WI38 (cell line): ENCODE measurements around the gene SHPK.
A peak's percentile ranks its signal among the peaks of the same experiment; 100 is the strongest.

Experiments used
- H3K4me3 ChIP-seq: 2 replicates; pipeline ENCODE4 v1.5.1; 2011; ENCODE audit warnings: low read depth, mild to moderate bottlenecking, control low read depth, low read length
- TF ChIP-seq, protein P1 (sequence below): IDR thresholded peaks from 2 replicates; pipeline ENCODE4 v1.5.1; 2012; ENCODE audit warnings: low read depth, mild to moderate bottlenecking, control low read depth, low read length

Gene SHPK

DNA sequence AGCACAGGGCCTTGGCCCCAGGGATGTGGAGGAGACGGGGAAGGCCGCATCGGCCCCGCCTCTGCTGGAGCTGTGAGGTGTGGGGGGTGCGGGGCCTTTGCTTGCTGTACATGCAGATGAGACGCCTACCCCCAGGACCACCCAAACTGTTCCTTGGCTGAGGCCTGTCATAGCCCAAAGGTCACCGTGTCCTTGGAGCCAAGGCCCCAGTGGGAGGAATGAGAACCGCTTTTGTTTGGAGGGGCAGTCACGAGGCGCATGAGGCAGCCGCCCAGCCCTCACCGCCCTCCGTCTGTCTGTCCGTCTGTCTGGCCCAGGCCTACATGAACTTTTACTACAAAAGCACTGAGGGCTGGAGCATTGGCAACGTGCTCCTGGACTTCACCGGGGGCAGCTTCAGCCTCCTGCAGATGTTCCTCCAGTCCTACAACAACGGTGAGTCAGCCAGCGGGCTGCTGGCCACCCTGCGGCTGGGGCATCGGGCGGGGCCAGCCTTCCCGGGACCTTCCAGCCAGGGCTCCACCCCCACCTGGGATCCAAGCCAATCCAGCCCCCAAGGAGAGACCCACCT, 23.6 kb upstream of the SHPK start:
- TF ChIP-seq, protein P1, sequence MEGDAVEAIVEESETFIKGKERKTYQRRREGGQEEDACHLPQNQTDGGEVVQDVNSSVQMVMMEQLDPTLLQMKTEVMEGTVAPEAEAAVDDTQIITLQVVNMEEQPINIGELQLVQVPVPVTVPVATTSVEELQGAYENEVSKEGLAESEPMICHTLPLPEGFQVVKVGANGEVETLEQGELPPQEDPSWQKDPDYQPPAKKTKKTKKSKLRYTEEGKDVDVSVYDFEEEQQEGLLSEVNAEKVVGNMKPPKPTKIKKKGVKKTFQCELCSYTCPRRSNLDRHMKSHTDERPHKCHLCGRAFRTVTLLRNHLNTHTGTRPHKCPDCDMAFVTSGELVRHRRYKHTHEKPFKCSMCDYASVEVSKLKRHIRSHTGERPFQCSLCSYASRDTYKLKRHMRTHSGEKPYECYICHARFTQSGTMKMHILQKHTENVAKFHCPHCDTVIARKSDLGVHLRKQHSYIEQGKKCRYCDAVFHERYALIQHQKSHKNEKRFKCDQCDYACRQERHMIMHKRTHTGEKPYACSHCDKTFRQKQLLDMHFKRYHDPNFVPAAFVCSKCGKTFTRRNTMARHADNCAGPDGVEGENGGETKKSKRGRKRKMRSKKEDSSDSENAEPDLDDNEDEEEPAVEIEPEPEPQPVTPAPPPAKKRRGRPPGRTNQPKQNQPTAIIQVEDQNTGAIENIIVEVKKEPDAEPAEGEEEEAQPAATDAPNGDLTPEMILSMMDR = peak; percentile 4; the same call in 1 of the 2 replicates
- H3K4me3 ChIP-seq = no peak overlapping the region

DNA sequence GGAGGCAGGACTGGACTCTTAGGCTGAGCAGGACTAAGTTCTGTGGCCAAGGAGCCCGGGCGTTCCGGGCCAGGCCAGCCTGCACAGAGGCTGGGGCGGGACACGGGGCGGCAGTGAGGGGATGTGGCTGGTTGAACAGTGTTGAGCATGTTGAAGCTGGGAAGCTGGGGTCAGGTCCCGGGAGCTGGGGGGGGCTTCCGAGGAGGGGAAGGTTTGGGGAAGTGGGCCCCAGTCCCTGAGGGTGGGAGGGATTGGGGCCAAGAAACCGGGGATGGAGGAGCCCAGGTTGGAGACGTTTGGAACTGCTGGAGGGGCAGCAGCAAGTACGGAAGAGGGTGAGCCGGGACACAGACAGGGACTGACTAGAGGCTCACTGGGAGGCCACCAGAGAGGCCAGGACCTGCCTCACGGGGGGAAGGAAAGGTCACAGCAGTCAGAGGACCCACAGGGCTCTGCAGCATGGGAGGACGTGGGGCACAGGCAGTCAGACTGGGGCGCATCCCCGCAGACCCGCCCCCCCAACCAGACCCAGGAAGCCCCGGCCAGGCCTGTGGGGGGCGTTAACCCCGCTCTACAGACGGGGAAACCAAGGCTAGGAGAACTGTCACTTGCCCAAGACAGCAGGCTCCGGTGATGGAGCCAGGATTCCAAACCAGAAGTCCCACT, 22.9 kb upstream of the SHPK start:
- TF ChIP-seq, protein P1 = no peak

DNA sequence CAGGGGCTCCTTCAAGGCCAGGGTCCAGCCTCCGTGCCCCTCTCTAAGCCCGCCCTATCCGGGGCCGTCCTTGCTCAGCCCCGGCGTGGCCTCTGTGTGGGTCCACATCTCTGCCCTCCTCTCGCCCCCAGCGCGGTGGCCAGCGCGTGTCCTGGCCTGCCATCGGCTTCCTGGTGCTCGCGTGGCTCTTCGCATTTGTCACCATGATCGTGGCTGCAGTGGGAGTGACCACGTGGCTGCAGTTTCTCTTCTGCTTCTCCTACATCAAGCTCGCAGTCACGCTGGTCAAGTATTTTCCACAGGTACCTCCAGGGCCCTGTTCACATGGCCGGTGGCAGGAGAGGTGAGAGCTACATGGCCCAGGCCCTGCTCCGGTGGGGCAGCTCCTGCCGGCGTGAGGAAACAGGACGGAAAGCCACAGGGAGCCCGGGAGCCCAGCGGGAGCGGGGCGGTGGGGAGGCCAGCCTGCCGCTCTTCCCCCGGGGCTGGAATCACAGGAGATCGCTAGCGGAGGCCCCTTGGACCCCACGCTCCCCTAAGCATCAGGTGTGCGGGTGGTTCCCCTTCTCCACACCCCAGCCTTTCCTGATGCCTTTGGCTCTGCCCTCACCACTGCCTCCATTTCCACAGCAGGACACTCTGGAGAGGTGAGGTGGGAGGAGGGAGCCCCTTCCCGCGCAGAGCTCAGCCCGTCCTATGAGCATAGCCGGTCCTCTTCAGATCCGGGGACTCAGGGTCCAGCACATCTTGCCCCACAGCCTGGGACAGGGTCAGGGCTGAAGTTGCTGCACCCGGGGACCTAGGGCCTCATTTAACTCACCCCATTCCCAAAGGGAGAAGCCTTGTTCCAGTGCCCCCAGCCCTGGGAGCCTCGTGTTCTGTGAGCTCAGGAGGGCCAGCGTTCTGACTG, 22.1 kb upstream of the SHPK start:
- TF ChIP-seq, protein P1 = no peak
- H3K4me3 ChIP-seq = no peak overlapping the region

More for the DNA sequence above, 22.9 kb upstream of the SHPK start:
- no peak overlapping the region for H3K4me3 ChIP-seq

DNA sequence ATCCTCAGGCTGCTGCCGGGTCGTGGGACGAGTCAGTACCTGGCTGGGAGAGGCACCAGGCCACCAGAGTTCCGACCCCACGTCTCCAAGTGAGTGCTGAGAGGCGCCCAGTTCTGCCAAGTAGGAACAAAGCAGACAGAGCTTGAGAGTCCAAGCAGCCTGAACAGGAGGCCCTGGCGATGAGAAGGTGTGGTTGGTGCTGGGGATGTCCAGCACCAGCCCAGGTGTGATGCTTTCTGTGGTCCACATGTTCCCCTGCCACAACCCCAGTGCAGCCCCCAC, 21.5 kb upstream of the SHPK start:
- TF ChIP-seq, protein P1 = no peak
- H3K4me3 ChIP-seq = no peak overlapping the region

DNA sequence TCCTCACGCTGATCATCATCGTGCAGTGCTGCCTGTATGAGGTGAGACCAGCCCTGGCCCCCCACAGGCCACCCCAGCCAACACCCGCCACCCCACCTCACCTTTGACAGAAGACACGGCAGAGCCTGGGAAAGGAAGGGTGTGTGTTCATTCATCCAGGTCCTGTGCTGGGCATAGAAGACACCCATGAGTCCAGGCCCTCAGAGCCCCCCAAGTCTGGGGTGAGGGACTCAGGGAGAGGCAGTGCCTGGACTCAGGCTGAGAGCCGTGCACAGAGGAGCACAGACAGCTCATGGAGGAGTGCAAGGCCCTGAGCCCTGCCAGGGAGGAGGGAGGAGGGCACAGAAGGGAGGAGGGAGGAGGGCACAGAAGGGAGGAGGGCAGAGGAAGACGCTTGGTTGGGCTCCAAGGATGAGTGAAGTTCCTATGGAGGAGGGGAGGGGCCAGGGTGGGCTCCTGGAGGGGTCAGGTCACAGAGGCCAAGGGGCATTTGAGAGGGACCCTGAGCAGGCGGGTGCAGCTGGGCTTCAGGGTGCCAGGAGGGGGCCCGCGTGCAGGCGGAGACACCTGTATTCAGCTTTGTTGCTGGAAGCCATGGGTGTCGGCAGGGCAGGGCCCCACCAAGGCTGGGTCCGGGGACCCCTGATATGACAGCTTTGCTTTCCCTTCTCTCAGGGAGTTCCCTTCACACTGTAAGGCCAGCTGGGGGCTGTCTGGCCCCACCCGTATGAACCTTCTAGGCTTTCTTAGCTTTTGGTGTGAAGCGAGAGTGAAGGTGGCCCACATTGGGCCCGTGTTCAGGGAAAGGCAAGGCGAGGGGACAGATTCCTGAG, 20.9 kb upstream of the SHPK start:
- no peak overlapping the region for H3K4me3 ChIP-seq
- TF ChIP-seq, protein P1 = no peak

DNA sequence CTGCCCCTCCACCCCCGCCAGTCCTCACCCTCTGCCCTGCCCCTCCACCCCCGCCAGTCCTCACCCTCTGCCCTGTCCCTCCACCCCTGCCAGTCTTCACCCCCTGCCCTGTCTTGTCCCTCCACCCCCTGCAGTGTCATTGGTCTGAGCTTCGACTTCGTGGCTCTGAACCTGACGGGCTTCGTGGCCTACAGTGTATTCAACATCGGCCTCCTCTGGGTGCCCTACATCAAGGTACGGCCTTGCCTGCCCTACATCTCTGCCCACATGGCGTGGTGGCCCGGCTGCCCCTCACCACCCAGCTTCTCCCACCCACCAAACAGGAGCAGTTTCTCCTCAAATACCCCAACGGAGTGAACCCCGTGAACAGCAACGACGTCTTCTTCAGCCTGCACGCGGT, 20.3 kb upstream of the SHPK start:
- no peak overlapping the region for H3K4me3 ChIP-seq
- TF ChIP-seq, protein P1 = no peak
